HG03095 (cell line): ENCODE results near the gene TBC1D20.
"Not testable (repeated sequence)": the region's sequence is repeated elsewhere in the genome, so short reads cannot be mapped to it uniquely, and the experiment has no call there.

Experiments used
- ATAC-seq: cut with Tn5 transposase; IDR thresholded peaks from one replicate; pipeline ENCODE4 v1.9.1; 2021; ENCODE audit warnings: moderate library complexity; ENCODE audit not compliant: unreplicated experiment

Gene TBC1D20

GRCh38 chr20:476561-477249 lies 14.4 kb upstream of the TBC1D20 start:
- ATAC-seq, result not testable (repeated sequence)

- no peak for ATAC-seq
Observed at GRCh38 chr20:475463-476357, 13.4 kb upstream of the TBC1D20 start.

- ATAC-seq, result no peak
Observed at GRCh38 chr20:474581-474980, 12.2 kb upstream of the TBC1D20 start.

GRCh38 chr20:472889-473292 lies 10.6 kb upstream of the TBC1D20 start:
- ATAC-seq, result no peak

GRCh38 chr20:472137-472846 lies 10.0 kb upstream of the TBC1D20 start:
- no peak for ATAC-seq

GRCh38 chr20:469746-470490 lies 7.6 kb upstream of the TBC1D20 start:
- ATAC-seq, result no peak

GRCh38 chr20:467755-468154 lies 5.4 kb upstream of the TBC1D20 start:
- ATAC-seq, result no peak

GRCh38 chr20:461254-462198 lies 807 bp downstream of the TBC1D20 start:
- ATAC-seq, result peak; percentile 32

GRCh38 chr20:460707-461106 lies 1.6 kb downstream of the TBC1D20 start:
- ATAC-seq, result no peak

GRCh38 chr20:460180-460579 lies 2.2 kb downstream of the TBC1D20 start:
- no peak for ATAC-seq

GRCh38 chr20:458776-459175 lies 3.6 kb downstream of the TBC1D20 start:
- no peak for ATAC-seq

- no peak for ATAC-seq
Observed at GRCh38 chr20:454951-455350, 7.4 kb downstream of the TBC1D20 start.

GRCh38 chr20:452021-452420 lies 10.3 kb downstream of the TBC1D20 start:
- not testable (repeated sequence) for ATAC-seq

- no peak for ATAC-seq
Observed at GRCh38 chr20:445514-446336, 16.6 kb downstream of the TBC1D20 start.

GRCh38 chr20:444862-445426 lies 17.4 kb downstream of the TBC1D20 start:
- no peak for ATAC-seq

- ATAC-seq, result no peak
Observed at GRCh38 chr20:444117-444516, 18.2 kb downstream of the TBC1D20 start.

- ATAC-seq, result no peak
Observed at GRCh38 chr20:443223-443775, 19.0 kb downstream of the TBC1D20 start.

- ATAC-seq, result no peak
Observed at GRCh38 chr20:440636-441035, 21.7 kb downstream of the TBC1D20 start.
